Progenitor cell of endocrine pancreas (in vitro differentiated cells): Measurements from ENCODE around the gene HIF3A. TPM values are rescaled to one million over a fixed set of nuclear protein-coding genes. Genes with fewer than 3 reads are reported as not detected.

Experiments
- DNase-seq: peaks from one replicate; pipeline ENCODE4 v3.0.0; 2021; ENCODE audit warnings: low spot score; ENCODE audit not compliant: unreplicated experiment
- H3K27ac Mint-ChIP-seq: 2 replicates; pipeline ENCODE4 v1.8.0; 2021; ENCODE audit warnings: mild to moderate bottlenecking, moderate library complexity, mixed read lengths
- H3K27me3 Mint-ChIP-seq: 2 replicates; pipeline ENCODE4 v1.8.0; 2021; ENCODE audit warnings: mixed read lengths
- H3K36me3 Mint-ChIP-seq: 2 replicates; pipeline ENCODE4 v1.8.0; 2022; ENCODE audit warnings: mixed read lengths; ENCODE audit not compliant: insufficient read depth
- H3K4me1 Mint-ChIP-seq: 2 replicates; pipeline ENCODE4 v1.8.0; 2021; ENCODE audit warnings: low read depth, mixed read lengths
- H3K4me3 Mint-ChIP-seq: 2 replicates; pipeline ENCODE4 v1.8.0; 2021; ENCODE audit warnings: low read depth, mild to moderate bottlenecking, moderate library complexity, mixed read lengths
- H3K9me3 Mint-ChIP-seq: 2 replicates; pipeline ENCODE4 v1.8.0; 2021; ENCODE audit warnings: low read depth, mixed read lengths
- CTCF ChIP-seq: fragments of 200-600 bp; sonication (generic); IDR thresholded peaks from one replicate; pipeline ENCODE4 v1.5.0; 2021; ENCODE audit warnings: antibody characterized with exemption, mild to moderate bottlenecking; ENCODE audit not compliant: unreplicated experiment
- total RNA-seq: library from RNA; stranded (reverse); gene quantifications from 2 replicates; pipeline ENCODE4 v1.2.1, GENCODE V29; 2021

HIF3A gene
- total RNA-seq, 1 donor from 2014 or later = 37.6 TPM

- H3K9me3 Mint-ChIP-seq = no peaks in the 10 kb centered on the region
- no peaks in the 10 kb centered on the region for H3K27me3 Mint-ChIP-seq
- DNase-seq = no peak
- H3K36me3 Mint-ChIP-seq = peaks cover 26% of the 10 kb centered on the region
- no peak for TF ChIP-seq CTCF
- no peaks in the 10 kb centered on the region for H3K4me1 Mint-ChIP-seq
- H3K4me3 Mint-ChIP-seq = no peak overlapping the region
- no peak overlapping the region for H3K27ac Mint-ChIP-seq
Observed at GRCh38 chr19:46392252-46392801, 95.5 kb downstream of the HIF3A start.

DNA sequence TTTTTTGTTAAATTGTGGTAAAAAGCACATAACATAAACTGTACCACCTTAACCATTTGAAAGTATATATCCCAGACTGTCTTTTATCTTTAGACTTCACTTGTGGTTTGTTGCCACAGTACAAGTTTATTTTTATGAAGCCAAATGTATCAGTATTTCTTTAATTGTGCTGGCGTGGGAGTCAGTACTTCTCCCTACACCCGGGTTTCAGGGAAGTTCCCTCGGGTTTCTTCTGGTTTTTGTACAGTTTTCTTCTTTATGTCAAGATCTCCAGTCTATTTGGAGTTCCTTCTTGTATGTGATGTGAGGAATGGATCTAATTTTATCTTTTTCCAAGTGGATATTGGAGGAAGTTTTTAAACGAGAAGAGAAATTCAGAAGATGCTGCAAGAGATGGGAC, 96.0 kb downstream of the HIF3A start:
- Mint-ChIP-seq H3K9me3 (no peaks in the 10 kb centered on the region), H3K36me3 (peaks cover 22% of the 10 kb centered on the region), H3K4me1 (no peaks in the 10 kb centered on the region), H3K27ac (no peak overlapping the region), H3K27me3 (no peaks in the 10 kb centered on the region), H3K4me3 (no peak overlapping the region)
- no peak for TF ChIP-seq CTCF
- no peak for DNase-seq

Other genes with a start within 250 kb of the HIF3A start
- gene IGFL3, start 172.4 kb upstream of the HIF3A start, total RNA-seq = not detected in 2 replicates
- gene IGFL2, start 148.8 kb upstream of the HIF3A start, total RNA-seq = not detected in 2 replicates
- gene IGFL1, start 67.3 kb upstream of the HIF3A start, total RNA-seq = not detected in 2 replicates
- gene PPP5C, start 50.0 kb downstream of the HIF3A start, total RNA-seq = 97.8 and 102 TPM in 2 replicates
- gene CCDC8, start 116.5 kb downstream of the HIF3A start, total RNA-seq = 31.6 and 33.8 TPM in 2 replicates
- gene PNMA8C, start 131.9 kb downstream of the HIF3A start, total RNA-seq = 0.19 and 0.36 TPM in 2 replicates
- 27.5 and 28.1 TPM in 2 replicates for gene PNMA8A, start 174.5 kb downstream of the HIF3A start, total RNA-seq
- 1.8 and 2.1 TPM in 2 replicates for gene PNMA8B, start 198.8 kb downstream of the HIF3A start, total RNA-seq